HepG2 (cell line): ENCODE data around the gene CDK3. TPM values are rescaled to one million over a fixed set of nuclear protein-coding genes. Genes with fewer than 3 reads are reported as not detected.

Source experiments
- HNF4A ChIP-seq: sonication (generic); formaldehyde crosslinking; IDR thresholded peaks from 2 replicates; pipeline ENCODE4 v1.4.0; 2020; ENCODE audit warnings: missing genetic modification reagents
- NR2C2 ChIP-seq: sonication (generic); formaldehyde crosslinking; IDR thresholded peaks from 2 replicates; pipeline ENCODE4 v1.4.0; 2020; ENCODE audit warnings: missing genetic modification reagents, mild to moderate bottlenecking, moderate library complexity, borderline replicate concordance
- RFXAP ChIP-seq: sonication (generic); formaldehyde crosslinking; IDR thresholded peaks from 2 replicates; pipeline ENCODE4 v1.4.0; 2020; ENCODE audit warnings: missing genetic modification reagents, borderline replicate concordance
- ZNF674 ChIP-seq: sonication (generic); formaldehyde crosslinking; IDR thresholded peaks from 2 replicates; pipeline ENCODE4 v1.5.0; 2020; ENCODE audit warnings: low read depth, mild to moderate bottlenecking, missing genetic modification reagents
- ZSCAN12 ChIP-seq: sonication (generic); formaldehyde crosslinking; IDR thresholded peaks from 2 replicates; pipeline ENCODE4 v1.9.0; 2021; ENCODE audit warnings: mild to moderate bottlenecking, missing genetic modification reagents
- polyA plus RNA-seq, 8 experiments: library from polyadenylated mRNA; depleted of rRNA in 3 of 8; stranded (reverse) in 7 of 8; unstranded in 1 of 8; fragments of >200 nt; fragmentation: Illumina TruSeq in 4 of 8; extraction: Trizol in 4 of 8; gene quantifications; 2 replicates each; pipeline versions ENCODE4 v1.2.1 to v1.2.3, GENCODE V29; 2011 to 2016; ENCODE audit warnings: low read depth in 4 of 8, missing spikeins in 1 of 8, mixed read lengths in 1 of 8; ENCODE audit not compliant: insufficient read depth in 1 of 8
- total RNA-seq, 5 experiments: library from RNA; depleted of rRNA; stranded (reverse); fragments of >200 nt; fragmentation: Illumina TruSeq; extraction: Trizol; gene quantifications; 2 replicates each; pipeline ENCODE4 v1.2.3, GENCODE V29; 2016; ENCODE audit warnings: low read depth in 1 of 5
- TF ChIP-seq, protein P1 (sequence below): sonication (generic); formaldehyde crosslinking; IDR thresholded peaks from 2 replicates; pipeline ENCODE4 v1.4.0; 2020; ENCODE audit warnings: missing genetic modification reagents
- TF ChIP-seq, protein P2 (sequence below): sonication (generic); formaldehyde crosslinking; IDR thresholded peaks from 2 replicates; pipeline ENCODE4 v1.4.0; 2020; ENCODE audit warnings: missing genetic modification reagents
- TF ChIP-seq, protein P3 (sequence below): sonication (generic); formaldehyde crosslinking; IDR thresholded peaks from 2 replicates; pipeline ENCODE4 v1.9.0; 2021; ENCODE audit warnings: mild to moderate bottlenecking, missing genetic modification reagents

CDK3 gene
- total and polyA plus RNA-seq, 2 of the 13 experiments (the other 11 are each of a cell fraction or from before 2014, with no cell fraction given) = 5.8 to 11.4 TPM

DNA sequence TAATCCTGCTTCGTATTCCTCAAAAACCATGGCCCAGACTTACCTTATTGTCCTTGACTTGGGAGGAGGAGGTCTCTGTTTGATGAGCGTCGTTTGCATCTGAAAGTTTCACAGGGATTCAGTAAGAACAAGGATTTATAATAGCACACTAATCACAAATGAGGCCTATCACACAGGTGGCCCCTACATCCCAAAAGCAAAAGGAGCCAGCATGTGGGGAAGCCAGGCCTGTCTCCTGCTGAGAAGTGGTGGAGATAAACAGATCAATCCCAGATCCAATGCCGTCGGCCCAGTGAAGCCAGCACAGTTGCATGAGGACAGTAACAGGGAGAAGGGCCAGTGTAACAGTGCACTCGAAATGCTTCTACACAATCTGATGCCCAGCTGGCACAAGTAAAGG, 39.7 kb downstream of the CDK3 start (continued):
- TF ChIP-seq, protein P1, sequence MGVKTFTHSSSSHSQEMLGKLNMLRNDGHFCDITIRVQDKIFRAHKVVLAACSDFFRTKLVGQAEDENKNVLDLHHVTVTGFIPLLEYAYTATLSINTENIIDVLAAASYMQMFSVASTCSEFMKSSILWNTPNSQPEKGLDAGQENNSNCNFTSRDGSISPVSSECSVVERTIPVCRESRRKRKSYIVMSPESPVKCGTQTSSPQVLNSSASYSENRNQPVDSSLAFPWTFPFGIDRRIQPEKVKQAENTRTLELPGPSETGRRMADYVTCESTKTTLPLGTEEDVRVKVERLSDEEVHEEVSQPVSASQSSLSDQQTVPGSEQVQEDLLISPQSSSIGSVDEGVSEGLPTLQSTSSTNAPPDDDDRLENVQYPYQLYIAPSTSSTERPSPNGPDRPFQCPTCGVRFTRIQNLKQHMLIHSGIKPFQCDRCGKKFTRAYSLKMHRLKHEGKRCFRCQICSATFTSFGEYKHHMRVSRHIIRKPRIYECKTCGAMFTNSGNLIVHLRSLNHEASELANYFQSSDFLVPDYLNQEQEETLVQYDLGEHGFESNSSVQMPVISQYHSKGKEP (CRISPR knock-in tag) = no peak
- TF ChIP-seq HNF4A (CRISPR knock-in tag) (no peak), ZNF674 (CRISPR knock-in tag) (no peak), ZSCAN12 (CRISPR knock-in tag) (no peak), NR2C2 (no peak), RFXAP (CRISPR knock-in tag) (no peak)
- TF ChIP-seq, protein P2, sequence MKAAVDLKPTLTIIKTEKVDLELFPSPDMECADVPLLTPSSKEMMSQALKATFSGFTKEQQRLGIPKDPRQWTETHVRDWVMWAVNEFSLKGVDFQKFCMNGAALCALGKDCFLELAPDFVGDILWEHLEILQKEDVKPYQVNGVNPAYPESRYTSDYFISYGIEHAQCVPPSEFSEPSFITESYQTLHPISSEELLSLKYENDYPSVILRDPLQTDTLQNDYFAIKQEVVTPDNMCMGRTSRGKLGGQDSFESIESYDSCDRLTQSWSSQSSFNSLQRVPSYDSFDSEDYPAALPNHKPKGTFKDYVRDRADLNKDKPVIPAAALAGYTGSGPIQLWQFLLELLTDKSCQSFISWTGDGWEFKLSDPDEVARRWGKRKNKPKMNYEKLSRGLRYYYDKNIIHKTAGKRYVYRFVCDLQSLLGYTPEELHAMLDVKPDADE (CRISPR knock-in tag) = no peak
- TF ChIP-seq, protein P3, sequence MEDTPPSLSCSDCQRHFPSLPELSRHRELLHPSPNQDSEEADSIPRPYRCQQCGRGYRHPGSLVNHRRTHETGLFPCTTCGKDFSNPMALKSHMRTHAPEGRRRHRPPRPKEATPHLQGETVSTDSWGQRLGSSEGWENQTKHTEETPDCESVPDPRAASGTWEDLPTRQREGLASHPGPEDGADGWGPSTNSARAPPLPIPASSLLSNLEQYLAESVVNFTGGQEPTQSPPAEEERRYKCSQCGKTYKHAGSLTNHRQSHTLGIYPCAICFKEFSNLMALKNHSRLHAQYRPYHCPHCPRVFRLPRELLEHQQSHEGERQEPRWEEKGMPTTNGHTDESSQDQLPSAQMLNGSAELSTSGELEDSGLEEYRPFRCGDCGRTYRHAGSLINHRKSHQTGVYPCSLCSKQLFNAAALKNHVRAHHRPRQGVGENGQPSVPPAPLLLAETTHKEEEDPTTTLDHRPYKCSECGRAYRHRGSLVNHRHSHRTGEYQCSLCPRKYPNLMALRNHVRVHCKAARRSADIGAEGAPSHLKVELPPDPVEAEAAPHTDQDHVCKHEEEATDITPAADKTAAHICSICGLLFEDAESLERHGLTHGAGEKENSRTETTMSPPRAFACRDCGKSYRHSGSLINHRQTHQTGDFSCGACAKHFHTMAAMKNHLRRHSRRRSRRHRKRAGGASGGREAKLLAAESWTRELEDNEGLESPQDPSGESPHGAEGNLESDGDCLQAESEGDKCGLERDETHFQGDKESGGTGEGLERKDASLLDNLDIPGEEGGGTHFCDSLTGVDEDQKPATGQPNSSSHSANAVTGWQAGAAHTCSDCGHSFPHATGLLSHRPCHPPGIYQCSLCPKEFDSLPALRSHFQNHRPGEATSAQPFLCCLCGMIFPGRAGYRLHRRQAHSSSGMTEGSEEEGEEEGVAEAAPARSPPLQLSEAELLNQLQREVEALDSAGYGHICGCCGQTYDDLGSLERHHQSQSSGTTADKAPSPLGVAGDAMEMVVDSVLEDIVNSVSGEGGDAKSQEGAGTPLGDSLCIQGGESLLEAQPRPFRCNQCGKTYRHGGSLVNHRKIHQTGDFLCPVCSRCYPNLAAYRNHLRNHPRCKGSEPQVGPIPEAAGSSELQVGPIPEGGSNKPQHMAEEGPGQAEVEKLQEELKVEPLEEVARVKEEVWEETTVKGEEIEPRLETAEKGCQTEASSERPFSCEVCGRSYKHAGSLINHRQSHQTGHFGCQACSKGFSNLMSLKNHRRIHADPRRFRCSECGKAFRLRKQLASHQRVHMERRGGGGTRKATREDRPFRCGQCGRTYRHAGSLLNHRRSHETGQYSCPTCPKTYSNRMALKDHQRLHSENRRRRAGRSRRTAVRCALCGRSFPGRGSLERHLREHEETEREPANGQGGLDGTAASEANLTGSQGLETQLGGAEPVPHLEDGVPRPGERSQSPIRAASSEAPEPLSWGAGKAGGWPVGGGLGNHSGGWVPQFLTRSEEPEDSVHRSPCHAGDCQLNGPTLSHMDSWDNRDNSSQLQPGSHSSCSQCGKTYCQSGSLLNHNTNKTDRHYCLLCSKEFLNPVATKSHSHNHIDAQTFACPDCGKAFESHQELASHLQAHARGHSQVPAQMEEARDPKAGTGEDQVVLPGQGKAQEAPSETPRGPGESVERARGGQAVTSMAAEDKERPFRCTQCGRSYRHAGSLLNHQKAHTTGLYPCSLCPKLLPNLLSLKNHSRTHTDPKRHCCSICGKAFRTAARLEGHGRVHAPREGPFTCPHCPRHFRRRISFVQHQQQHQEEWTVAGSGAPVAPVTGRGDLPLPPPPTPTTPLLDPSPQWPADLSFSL = no peak
